KG1 (cell line): ENCODE measurements around the gene FAM3A.
"Not testable (repeated sequence)": the region's sequence is repeated elsewhere in the genome, so short reads cannot be mapped to it uniquely, and the experiment has no call there.

Experiments
- DNase-seq: peaks from one replicate; lab custom pipeline; 2025; lab: John Stamatoyannopoulos, UW

The FAM3A gene

GRCh38 chrX:154502989-154503388 is 13.0 kb downstream of the FAM3A start:
- no peak for DNase-seq

- no peak for DNase-seq
Observed at GRCh38 chrX:154502098-154502497, 13.9 kb downstream of the FAM3A start.

- not testable (repeated sequence) for DNase-seq
Observed at GRCh38 chrX:154501423-154501822, 14.6 kb downstream of the FAM3A start.

- DNase-seq = not testable (repeated sequence)
Observed at GRCh38 chrX:154496591-154497137, 19.4 kb downstream of the FAM3A start.

GRCh38 chrX:154495472-154495922 is 20.5 kb downstream of the FAM3A start:
- DNase-seq = no peak

DNA sequence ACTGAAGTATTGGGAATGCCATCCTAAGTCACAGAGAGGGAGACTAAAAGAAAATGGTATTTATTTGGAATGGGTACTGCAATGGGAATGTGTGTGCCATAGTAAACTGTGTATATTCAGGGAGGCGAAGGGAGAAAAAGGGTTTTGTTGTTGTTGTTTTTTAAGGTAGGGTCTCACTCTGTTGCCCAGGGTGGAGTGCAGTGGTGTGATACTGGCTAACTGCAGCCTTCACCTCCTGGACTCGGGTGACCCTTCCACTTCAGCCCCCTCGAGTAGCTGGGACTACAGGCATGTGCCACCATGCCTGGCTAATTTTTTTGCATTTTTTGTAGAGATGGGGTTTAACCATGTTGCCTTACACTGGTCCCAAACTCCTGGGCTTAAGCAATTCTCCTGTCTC is 21.3 kb downstream of the FAM3A start:
- no peak for DNase-seq

DNA sequence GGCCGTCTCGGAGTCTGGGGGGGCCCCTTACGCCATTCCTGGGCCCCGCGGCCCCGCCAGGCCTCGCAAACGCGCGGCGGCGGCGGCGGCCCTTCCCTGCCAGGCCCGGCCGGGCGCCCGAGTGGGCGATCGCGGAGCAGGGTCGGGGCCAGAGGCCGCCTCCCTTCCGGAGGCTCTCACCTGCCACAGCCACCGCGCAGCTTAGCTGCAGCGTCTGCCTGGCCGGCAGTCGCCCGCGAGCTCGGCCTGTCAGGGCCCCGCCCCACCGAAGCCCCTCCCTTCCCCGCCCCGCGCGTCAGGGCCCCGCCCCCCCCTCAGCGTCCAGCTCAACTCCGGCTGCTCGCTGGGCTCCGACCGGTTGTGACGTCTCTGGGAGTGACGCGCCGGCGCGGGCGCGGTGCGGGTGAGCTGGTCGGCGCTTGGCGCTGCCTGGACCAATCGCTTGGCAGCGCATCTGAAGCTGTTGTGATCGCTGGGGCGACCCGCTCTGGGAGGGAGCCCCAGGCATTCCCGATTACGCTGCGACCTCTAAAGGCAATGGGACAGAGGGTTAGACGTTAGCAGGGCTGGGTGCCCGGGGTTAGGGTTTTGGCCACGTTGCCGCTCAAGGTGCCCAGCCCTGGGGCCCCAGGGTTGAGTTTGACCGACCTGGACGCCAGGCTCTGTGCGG is 25.5 kb downstream of the FAM3A start, which contains the start of gene SLC10A3:
SLC10A3 (minus strand) TSS at position 216 of the 670 bp plus-strand sequence. CDS start 1,689 bp downstream, outside the sequence.
- DNase-seq = peak; percentile 61

DNA sequence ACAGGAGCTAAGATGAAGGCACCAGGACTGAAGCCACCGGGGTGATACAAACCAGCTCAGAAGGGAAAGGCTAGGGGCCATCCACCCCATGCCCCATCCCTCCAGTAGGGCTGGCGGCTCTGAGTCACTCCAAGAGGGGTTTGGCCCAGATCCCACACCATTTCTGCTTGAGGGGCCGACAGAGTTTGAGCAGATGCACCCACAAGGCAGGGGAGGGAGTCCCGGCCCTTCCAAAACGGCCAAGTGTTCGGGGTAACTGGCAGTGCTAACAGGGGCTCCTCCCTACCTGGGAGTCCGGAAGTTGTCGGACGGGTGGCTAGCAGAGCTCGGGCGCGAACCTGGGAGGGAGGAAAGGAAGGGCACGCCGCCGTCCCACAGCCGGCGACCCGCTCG is 26.0 kb downstream of the FAM3A start:
- DNase-seq = no peak

DNA sequence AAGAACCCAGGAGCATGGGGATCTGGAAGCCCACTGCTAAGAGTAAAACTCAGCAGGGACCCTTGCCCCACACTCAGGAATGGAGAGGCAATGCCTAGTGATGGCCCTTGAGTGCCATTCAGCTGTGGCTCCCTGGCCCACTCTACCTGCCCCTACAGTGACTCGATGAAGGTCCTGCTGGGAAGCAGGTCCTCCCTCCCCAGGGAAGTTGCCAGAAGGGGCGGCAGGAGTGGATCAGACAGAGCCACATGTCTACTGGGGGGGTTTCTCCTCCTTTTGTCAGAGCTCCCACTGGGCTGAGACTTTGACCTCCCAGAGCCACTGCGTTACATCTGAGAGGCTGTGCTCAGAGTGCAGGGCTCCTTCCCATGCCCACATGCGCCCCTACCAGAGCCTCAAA is 26.9 kb downstream of the FAM3A start:
- DNase-seq = no peak

DNA sequence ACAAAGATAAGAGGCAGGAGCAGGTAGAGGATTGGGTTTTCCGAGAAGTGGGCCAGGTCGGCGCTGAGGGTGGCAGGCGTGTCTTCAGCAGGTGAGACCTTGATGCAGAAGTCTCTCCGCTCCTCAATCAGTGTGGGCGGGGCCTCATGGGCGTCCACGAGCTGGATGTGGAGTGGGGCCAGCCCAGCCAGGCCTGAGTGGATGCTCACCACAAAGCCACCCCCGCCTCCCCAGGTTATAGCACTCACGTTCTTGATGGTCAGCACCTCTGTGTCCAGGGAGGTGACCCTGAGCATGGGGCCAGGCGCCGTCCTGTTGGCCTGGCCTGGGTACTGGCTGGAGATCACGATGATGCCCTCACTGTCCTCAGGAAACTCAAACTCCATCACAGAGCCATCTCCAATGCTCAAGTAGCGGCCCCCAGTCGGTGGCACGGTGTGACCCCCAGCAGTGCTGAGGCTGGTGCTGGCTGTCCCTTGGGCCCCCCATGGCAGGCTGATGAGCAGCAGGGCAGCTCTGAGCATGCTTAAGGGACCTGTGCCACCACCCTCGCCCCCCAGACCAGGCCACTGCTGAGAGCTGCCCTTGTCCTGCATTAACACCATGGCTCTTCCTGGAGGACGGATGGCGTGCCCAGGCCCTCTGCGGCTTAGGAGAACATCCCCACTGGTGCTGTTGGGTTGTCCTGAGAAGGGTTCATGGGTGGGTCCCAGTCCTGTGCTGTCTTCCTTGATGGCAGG is 27.5 kb downstream of the FAM3A start:
- no peak for DNase-seq

DNA sequence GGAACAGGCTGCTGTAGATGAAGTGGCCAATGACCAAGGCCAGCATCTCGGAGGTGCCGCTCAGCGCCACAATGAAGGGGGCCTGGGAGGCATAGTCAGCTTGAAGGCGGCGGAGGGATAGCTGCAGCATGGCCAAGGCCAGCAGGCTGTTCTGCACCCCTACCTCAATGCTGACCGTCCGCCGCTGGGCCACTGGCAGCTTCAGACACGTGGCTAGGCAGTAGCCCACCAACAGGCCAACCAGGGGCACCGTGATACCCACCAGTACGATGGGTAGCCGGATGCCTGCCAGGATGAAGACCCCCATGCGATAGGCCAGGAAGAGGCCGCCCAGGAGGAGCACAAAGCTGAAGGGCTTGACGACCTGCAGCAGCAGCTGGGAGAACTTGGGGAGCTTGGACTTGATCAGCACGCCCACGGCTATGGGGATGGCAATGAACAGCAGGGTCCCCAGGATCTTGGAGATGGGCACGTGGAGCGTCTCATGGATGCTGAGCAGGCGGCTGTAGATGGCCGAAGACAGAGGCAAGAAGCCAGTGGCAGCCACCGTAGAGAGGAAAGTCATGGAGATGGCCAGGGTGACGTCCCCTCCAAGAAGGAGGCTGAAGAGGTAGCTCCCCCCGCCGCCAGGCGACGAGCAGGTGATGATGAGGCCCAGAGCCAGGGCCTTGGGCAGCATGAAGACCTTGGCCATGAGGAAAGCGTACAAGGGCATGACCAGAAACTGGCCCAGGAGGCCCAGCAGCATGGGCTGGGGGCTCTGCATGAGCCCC is 28.3 kb downstream of the FAM3A start:
- DNase-seq = no peak

- DNase-seq = no peak
Observed at GRCh38 chrX:154486396-154487207, 29.4 kb downstream of the FAM3A start, which contains the start of gene UBL4A. Gene UBL4A (minus strand): TSS chrX:154486615. CDS start chrX:154486584, 31 bp downstream.

DNA sequence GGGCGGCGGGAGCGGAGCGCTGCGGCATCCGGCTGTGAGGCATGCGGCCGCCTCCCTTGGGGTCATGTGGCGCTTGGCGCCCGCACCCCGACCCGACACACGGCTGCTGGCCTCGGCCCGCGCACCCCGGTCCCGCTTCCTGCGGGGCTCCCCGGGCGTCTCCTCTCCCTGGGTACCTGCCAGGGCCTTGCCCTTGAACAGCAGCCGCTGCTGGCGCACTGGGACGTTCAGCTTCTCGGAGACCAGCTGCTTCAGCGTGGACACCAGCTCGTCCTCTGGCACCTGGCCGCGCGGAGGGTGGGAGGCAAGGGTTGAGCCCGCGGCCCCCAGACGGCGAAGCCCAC is 30.0 kb downstream of the FAM3A start:
- DNase-seq = no peak

GRCh38 chrX:154485150-154486051 is 30.6 kb downstream of the FAM3A start:
- DNase-seq = no peak

DNA sequence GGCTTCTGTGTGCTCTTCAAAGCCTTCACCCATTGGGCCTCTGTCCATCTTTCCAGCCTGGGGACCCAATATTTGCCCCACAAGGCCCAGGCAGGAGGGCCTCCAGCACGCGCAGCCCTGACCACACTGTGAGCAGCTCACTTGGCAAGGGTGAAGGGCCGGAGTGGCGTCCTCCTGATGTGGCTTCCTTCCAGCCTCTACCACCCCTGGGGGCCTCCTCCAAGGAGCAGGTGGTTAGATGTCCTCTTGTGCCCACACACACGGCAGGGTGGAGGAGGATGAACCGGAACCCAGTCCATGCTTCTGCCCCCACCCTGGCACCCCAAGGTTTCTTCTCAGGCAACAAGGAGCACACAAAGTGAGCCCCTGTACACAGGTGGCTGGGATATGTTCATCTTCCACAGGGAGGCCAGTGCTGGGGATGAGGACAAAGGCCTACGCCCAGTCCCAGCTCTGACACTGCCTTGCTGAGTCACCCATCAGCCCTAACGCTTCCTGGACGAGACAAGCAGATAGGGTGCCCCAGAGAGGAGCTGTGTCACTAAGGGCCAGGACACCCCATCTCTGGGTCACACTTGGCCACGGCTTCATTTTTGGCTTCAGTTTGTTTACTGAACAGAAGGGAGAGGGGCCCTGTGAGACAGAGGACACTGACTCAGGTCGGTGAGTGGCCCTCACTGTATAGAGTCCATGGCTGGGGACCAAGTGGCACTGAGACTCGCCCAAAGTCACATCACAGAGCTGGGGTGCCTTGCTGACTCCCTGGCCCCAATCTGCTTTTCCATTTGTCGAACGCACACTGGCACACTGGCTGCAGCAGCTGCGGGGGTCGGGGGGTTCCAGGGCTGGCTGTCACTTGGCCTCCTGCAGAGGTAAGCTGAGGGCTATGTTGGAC is 31.5 kb downstream of the FAM3A start:
- DNase-seq = no peak

DNA sequence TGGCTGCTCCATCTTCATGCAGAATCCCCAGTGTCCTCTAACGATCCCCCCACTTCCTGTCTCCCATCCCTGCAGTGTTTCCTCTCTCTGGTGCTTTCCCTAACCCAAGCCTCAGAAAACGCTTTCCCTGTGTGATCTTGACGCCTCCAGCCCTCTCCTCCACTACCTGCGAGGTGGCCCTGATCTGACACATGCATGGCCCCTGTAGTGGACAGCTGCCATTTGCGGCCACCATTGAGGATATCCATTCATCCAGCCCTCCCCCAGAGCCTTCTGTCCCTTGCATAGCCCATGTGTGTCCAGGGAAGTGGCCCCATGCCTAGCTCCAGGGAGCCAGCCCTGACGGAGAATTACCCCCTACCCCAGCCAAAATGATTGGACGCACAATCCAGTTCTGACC is 32.7 kb downstream of the FAM3A start:
- no peak for DNase-seq

DNA sequence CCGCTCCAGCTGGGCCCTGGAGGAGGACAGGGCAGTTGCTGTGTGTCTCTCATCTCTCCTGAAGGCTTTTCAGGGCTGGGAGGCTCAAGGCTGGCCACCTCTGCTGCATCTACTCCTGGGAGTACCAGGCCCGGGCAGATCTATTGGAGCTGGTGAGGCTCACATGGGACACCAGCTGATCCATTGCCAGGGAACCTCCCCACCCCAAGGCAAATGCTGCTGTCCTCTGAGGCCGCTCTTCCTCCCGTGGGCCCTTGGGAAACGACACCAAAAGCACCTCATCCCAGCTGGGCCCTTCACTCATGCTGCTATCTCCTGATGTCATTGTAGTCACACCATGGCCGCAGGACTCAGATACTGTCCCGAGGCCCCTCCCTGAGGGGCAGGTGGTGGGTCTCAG is 33.2 kb downstream of the FAM3A start:
- DNase-seq = no peak

DNA sequence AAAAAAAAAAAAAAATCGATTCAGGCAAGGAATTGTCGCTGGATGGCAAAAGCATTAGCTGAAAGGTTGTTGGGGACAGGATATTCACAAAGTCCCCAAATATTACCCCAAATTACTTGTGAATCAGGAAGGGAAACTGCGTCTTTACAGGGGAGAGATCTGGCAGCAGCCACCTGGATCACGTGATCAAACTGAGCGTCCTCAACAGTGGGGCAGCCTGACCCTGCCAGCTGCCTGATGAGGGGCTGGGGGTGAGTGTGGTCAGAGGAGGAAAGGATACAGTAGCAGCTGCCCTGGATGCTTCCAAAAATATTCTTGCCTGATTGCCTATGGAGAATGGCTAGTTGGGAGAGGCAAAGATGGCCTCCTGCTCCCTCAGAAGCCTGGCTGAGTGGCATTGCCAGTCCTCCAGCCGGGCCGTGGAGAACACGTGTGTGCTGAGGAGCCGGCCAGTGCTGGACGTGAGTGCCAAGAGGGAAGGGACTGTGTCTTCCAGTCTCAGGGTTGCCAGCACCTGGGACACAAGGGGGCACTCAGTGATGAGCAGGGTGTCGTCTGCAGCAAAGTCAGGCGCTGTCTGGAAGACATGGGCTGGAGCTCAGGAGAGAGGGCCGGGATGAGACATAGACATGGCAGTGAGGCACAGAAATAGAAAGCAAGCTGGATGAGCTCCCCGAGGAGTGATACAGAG is 34.0 kb downstream of the FAM3A start:
- DNase-seq = no peak

- no peak for DNase-seq
Observed at GRCh38 chrX:154481195-154481594, 34.8 kb downstream of the FAM3A start.
